ENCODE results near the gene MALL. TPM values are rescaled to one million over a fixed set of nuclear protein-coding genes. Genes with fewer than 3 reads are reported as not detected.
"Not testable (repeated sequence)": the region's sequence is repeated elsewhere in the genome, so short reads cannot be mapped to it uniquely, and the experiment has no call there.

MALL gene
- polyA plus RNA-seq, 4 donors, result 123 to 199 (median 172) TPM

DNA sequence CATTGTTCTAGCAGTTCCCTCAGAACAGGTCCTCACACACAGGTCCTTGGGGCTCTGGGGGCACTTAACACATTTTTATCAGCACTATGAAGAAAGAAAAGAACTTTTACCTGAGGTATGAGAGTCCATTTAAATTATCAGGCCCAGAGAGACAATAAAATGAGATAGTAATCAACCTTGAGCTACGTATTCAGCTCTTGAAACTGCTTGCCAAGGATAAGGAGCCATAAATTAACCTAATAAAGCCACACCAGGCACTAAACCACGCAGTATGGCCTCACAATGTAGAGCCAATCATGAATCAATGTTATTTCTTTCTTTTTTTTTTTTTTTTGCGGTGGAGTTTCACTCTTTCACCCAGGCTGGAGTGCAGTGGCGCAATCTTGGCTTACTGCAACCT, 37.5 kb downstream of the MALL start:
- WGBS, 3 donors, result 0 to 50% methylated on average over 1 of the region's 4 CpGs; no CpG with 5 or more reads in 1 of the 3 donors
- FAIRE-seq, result peak; percentile 53

DNA sequence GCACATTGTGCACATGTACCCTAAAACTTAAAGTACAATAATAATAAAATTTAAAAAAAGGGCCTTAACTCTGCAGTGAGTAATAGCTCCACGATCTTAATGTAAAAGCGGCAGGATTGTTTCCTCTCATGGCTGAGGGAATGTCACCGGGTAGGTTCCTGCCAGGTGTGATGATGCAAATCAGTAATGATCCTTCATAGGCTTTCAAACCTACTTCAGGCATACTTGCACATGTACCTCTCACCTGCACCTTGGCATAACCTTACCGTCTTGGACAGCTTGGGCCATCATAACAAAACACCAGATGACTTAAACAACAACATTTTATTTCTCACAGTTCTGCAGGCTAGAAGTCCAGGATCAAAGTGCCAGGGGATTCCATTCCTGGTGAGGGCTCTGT, 39.7 kb downstream of the MALL start:
- not testable (repeated sequence) for H3K4me1 ChIP-seq (ENCODE audit: control insufficient read depth in 3 of 3, insufficient read depth in 2 of 3, low read depth in 1 of 3, low read length in 2 of 3); H3K27ac ChIP-seq (ENCODE audit: low read depth in 1 of 3, low read length in 2 of 3); DNase-seq; FAIRE-seq; H3K36me3 ChIP-seq (ENCODE audit: control insufficient read depth in 3 of 3, insufficient read depth in 2 of 3, low read depth in 1 of 3, low read length in 3 of 3); H3K4me3 ChIP-seq (ENCODE audit: low read depth in 1 of 3, low read length in 3 of 3); H3K27me3 ChIP-seq (ENCODE audit: control insufficient read depth in 3 of 3, insufficient read depth in 3 of 3, low read length in 3 of 3); H3K9me3 ChIP-seq (ENCODE audit: control insufficient read depth in 2 of 2, insufficient read depth in 1 of 2, low read depth in 1 of 2, low read length in 1 of 2)
- WGBS, 3 donors, result 25 to 72% (median 62%) methylated on average over 1 to 2 of the region's 4 CpGs

More for the DNA sequence above, 37.5 kb downstream of the MALL start:
- H3K27ac ChIP-seq (ENCODE audit: low read depth in 1 of 3, low read length in 2 of 3); H3K4me3 ChIP-seq (ENCODE audit: low read depth in 1 of 3, low read length in 3 of 3); DNase-seq; H3K4me1 ChIP-seq (ENCODE audit: control insufficient read depth in 3 of 3, insufficient read depth in 2 of 3, low read depth in 1 of 3, low read length in 2 of 3); H3K9me3 ChIP-seq (ENCODE audit: control insufficient read depth in 2 of 2, insufficient read depth in 1 of 2, low read depth in 1 of 2, low read length in 1 of 2); H3K36me3 ChIP-seq (ENCODE audit: control insufficient read depth in 3 of 3, insufficient read depth in 2 of 3, low read depth in 1 of 3, low read length in 3 of 3); H3K27me3 ChIP-seq (ENCODE audit: control insufficient read depth in 3 of 3, insufficient read depth in 3 of 3, low read length in 3 of 3): not testable (repeated sequence)

DNA sequence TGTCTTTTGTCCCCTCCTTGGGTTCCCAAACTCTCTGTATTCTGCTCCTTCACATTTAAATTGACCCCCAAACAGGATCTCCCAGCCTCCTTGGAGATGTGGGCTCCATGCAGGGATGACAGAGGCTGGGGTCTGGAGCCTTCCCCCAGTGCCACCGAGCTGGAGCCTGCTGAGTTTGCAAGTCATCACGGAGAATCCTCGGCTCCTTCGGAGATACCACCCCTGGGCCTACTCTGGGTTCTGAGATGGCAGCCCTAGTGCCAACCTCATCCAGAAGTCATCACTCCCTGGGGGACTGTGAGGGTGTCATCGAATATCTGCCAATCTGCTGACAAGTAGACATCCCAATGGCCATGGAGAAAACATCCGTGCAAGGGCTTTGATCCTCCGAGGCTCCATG, 45.8 kb downstream of the MALL start:
- H3K36me3 ChIP-seq (ENCODE audit: control insufficient read depth in 3 of 3, insufficient read depth in 2 of 3, low read depth in 1 of 3, low read length in 3 of 3); H3K27ac ChIP-seq (ENCODE audit: low read depth in 1 of 3, low read length in 2 of 3); H3K4me1 ChIP-seq (ENCODE audit: control insufficient read depth in 3 of 3, insufficient read depth in 2 of 3, low read depth in 1 of 3, low read length in 2 of 3); H3K9me3 ChIP-seq (ENCODE audit: control insufficient read depth in 2 of 2, insufficient read depth in 1 of 2, low read depth in 1 of 2, low read length in 1 of 2); FAIRE-seq; H3K27me3 ChIP-seq (ENCODE audit: control insufficient read depth in 3 of 3, insufficient read depth in 3 of 3, low read length in 3 of 3); H3K4me3 ChIP-seq (ENCODE audit: low read depth in 1 of 3, low read length in 3 of 3): not testable (repeated sequence)
- 92 to 95% (median 94%) methylated on average over 4 of the region's 7 CpGs for WGBS, 3 donors
- peak in 1 of 2 donors; percentile 0 for DNase-seq

DNA sequence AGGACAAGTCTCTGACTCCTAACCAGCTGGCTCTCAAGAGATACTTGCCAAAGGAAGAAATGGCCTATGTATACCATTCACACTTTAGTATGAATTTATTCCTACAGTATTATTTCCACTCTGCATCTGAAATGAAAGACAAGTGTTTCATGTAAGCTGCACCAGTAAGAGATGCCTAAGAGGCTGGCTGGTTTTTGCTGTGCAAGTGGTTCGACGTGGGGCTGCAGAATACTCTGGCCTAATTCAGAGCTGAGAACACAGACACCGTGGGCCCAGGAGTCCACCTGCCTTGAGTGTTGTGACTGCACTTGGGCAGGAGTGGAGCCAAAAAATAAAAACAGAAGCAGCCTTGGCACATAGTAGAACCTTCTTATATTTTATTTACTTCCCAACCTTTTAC, 47.5 kb downstream of the MALL start:
- not testable (repeated sequence) for H3K27me3 ChIP-seq (ENCODE audit: control insufficient read depth in 3 of 3, insufficient read depth in 3 of 3, low read length in 3 of 3); H3K4me1 ChIP-seq (ENCODE audit: control insufficient read depth in 3 of 3, insufficient read depth in 2 of 3, low read depth in 1 of 3, low read length in 2 of 3); H3K27ac ChIP-seq (ENCODE audit: low read depth in 1 of 3, low read length in 2 of 3); H3K36me3 ChIP-seq (ENCODE audit: control insufficient read depth in 3 of 3, insufficient read depth in 2 of 3, low read depth in 1 of 3, low read length in 3 of 3); H3K9me3 ChIP-seq (ENCODE audit: control insufficient read depth in 2 of 2, insufficient read depth in 1 of 2, low read depth in 1 of 2, low read length in 1 of 2); H3K4me3 ChIP-seq (ENCODE audit: low read depth in 1 of 3, low read length in 3 of 3); FAIRE-seq
- WGBS, 3 donors, result 88 to 90% (median 89%) methylated on average over 3 of the region's 3 CpGs
- peak in 1 of 2 donors; percentile 1 for DNase-seq

DNA sequence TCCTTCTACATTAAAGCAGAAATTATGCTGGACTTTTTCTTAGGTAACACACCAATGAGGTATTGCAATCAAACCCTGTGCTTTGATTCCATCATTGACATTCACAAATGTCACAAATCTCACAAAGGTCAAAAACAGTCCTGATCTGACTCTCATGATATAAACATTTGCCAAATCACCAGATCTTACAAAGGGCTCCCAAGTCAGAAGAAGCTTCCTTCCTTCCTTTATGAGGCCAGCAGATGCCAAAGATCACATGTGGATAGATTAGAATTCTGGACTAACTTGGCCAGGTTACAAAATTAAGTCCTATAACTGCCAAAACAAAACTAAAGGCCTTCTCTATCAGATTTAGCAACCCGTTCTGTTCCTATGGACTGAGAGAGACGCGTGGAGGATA, 53.3 kb downstream of the MALL start:
- not testable (repeated sequence) for H3K27me3 ChIP-seq (ENCODE audit: control insufficient read depth in 3 of 3, insufficient read depth in 3 of 3, low read length in 3 of 3); DNase-seq; FAIRE-seq; H3K4me1 ChIP-seq (ENCODE audit: control insufficient read depth in 3 of 3, insufficient read depth in 2 of 3, low read depth in 1 of 3, low read length in 2 of 3); H3K4me3 ChIP-seq (ENCODE audit: low read depth in 1 of 3, low read length in 3 of 3); H3K36me3 ChIP-seq (ENCODE audit: control insufficient read depth in 3 of 3, insufficient read depth in 2 of 3, low read depth in 1 of 3, low read length in 3 of 3); H3K9me3 ChIP-seq (ENCODE audit: control insufficient read depth in 2 of 2, insufficient read depth in 1 of 2, low read depth in 1 of 2, low read length in 1 of 2); H3K27ac ChIP-seq (ENCODE audit: low read depth in 1 of 3, low read length in 2 of 3)
- WGBS, 3 donors, result no CpG with 5 or more reads among the region's 3 CpGs

DNA sequence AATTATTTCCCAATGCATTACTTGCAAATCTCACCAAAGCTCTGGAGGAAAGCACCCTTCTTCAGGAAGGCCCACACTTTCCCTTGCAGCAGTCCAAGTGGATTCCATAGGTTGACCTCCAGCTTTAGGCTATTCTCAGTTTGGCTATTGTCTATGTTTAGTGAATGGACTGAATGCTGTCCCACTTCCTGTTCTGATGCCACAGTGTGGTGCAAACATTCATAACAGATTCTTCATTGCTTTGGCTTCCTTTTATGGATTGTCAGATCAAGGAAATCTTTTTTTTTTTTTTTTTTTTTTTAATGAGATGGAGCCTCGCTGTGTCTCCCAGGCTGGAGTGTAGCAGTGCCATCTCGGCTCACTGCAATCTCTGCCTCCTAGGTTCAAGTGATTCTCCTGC, 55.1 kb downstream of the MALL start:
- H3K36me3 ChIP-seq (ENCODE audit: control insufficient read depth in 3 of 3, insufficient read depth in 2 of 3, low read depth in 1 of 3, low read length in 3 of 3); FAIRE-seq; H3K4me1 ChIP-seq (ENCODE audit: control insufficient read depth in 3 of 3, insufficient read depth in 2 of 3, low read depth in 1 of 3, low read length in 2 of 3); H3K9me3 ChIP-seq (ENCODE audit: control insufficient read depth in 2 of 2, insufficient read depth in 1 of 2, low read depth in 1 of 2, low read length in 1 of 2); H3K27me3 ChIP-seq (ENCODE audit: control insufficient read depth in 3 of 3, insufficient read depth in 3 of 3, low read length in 3 of 3); DNase-seq; H3K27ac ChIP-seq (ENCODE audit: low read depth in 1 of 3, low read length in 2 of 3); H3K4me3 ChIP-seq (ENCODE audit: low read depth in 1 of 3, low read length in 3 of 3): not testable (repeated sequence)
- WGBS, 3 donors, result no CpG with 5 or more reads among the region's 2 CpGs

DNA sequence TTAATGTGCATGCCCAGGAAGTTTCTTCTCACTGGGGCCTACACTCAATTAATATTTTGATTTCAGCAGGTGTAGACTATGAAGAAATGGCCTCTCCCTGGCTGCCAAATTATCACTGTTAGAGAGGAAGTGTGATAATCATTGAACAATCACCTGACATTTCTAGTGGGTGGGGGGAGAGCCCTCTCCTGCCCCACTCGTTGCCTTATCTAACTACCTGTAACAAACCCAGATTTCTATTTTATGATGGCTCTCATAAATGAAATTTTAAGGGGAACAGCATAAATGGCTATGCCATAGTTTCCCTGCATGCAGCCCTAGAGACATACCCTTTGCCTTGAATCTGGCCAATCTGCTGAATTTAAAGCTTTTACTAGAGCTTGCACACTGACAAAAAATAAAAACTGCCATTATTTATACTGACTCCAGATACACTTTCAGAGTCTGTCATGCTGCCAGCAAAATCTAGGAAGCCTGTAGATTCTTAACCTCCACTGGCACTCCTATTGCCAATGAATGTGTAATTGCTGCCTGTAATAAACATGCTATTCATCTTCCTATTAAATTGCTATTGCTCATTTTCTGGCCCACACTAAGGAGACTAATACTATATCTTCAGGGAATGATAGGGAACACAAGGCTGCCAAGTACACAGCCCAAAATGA, 55.8 kb downstream of the MALL start:
- not testable (repeated sequence) for H3K9me3 ChIP-seq (ENCODE audit: control insufficient read depth in 2 of 2, insufficient read depth in 1 of 2, low read depth in 1 of 2, low read length in 1 of 2); DNase-seq; H3K4me3 ChIP-seq (ENCODE audit: low read depth in 1 of 3, low read length in 3 of 3); FAIRE-seq; H3K27ac ChIP-seq (ENCODE audit: low read depth in 1 of 3, low read length in 2 of 3); H3K36me3 ChIP-seq (ENCODE audit: control insufficient read depth in 3 of 3, insufficient read depth in 2 of 3, low read depth in 1 of 3, low read length in 3 of 3); H3K27me3 ChIP-seq (ENCODE audit: control insufficient read depth in 3 of 3, insufficient read depth in 3 of 3, low read length in 3 of 3); H3K4me1 ChIP-seq (ENCODE audit: control insufficient read depth in 3 of 3, insufficient read depth in 2 of 3, low read depth in 1 of 3, low read length in 2 of 3)
- no CpG with 5 or more reads among the region's 1 CpG for WGBS, 3 donors

DNA sequence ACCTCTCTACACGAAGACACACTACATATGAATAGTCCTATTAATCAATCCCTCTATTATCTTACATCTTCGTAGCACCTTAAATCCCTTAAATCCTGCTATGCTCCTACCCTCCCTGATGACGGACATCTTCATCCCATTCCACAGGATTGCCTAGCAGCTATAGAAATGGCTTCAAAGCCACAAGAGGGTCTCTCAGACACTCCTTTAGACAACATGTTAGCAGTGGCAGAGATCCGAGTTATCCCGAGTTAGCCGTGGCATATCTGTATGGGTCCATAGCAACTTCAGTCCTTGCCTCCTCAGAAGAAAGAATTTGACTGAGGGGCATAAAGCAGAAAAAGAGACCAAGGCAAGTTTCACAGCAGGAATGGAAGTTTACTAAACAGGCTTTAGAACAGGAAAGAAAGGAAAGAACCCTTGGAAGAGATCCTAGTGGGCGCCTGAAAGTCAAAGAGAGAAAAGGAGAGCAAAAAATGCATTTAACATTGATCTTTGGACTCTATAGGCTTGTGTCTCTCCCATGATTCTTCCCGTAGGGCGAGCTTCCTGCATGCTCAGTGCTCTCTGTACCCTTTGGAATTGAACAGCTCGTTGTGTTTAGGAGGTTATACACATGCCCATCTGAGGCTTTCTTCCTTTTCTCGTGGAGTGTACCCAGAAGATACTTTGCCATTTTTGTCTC, 56.5 kb downstream of the MALL start:
- whole genome bisulfite sequencing, 3 donors, result no CpG with 5 or more reads among the region's 11 CpGs
- H3K36me3 ChIP-seq (ENCODE audit: control insufficient read depth in 3 of 3, insufficient read depth in 2 of 3, low read depth in 1 of 3, low read length in 3 of 3); H3K4me3 ChIP-seq (ENCODE audit: low read depth in 1 of 3, low read length in 3 of 3); H3K9me3 ChIP-seq (ENCODE audit: control insufficient read depth in 2 of 2, insufficient read depth in 1 of 2, low read depth in 1 of 2, low read length in 1 of 2); H3K27ac ChIP-seq (ENCODE audit: low read depth in 1 of 3, low read length in 2 of 3); H3K27me3 ChIP-seq (ENCODE audit: control insufficient read depth in 3 of 3, insufficient read depth in 3 of 3, low read length in 3 of 3); DNase-seq; H3K4me1 ChIP-seq (ENCODE audit: control insufficient read depth in 3 of 3, insufficient read depth in 2 of 3, low read depth in 1 of 3, low read length in 2 of 3); FAIRE-seq: not testable (repeated sequence)

DNA sequence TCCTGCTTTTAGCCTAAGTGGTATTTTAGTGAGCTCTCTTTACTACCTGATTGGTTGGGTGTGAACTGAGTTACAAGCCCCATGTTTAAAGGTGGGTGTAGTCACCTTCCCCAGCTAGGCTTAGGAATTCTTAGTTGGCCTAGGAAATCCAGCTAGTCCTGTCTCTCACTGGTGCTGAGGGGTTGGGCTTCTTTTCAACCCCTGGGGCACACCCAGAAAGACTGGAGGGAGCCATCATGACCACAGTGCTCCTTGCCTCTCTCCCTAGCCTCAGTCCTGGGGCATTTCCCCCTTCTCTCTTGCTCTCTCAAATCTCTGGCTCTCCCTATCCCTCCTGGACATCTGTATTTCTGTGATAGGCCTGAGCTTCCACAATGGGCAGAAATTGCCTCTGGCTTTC, 57.6 kb downstream of the MALL start:
- not testable (repeated sequence) for H3K4me3 ChIP-seq (ENCODE audit: low read depth in 1 of 3, low read length in 3 of 3); H3K27me3 ChIP-seq (ENCODE audit: control insufficient read depth in 3 of 3, insufficient read depth in 3 of 3, low read length in 3 of 3); H3K36me3 ChIP-seq (ENCODE audit: control insufficient read depth in 3 of 3, insufficient read depth in 2 of 3, low read depth in 1 of 3, low read length in 3 of 3); H3K27ac ChIP-seq (ENCODE audit: low read depth in 1 of 3, low read length in 2 of 3); H3K4me1 ChIP-seq (ENCODE audit: control insufficient read depth in 3 of 3, insufficient read depth in 2 of 3, low read depth in 1 of 3, low read length in 2 of 3); DNase-seq; H3K9me3 ChIP-seq (ENCODE audit: control insufficient read depth in 2 of 2, insufficient read depth in 1 of 2, low read depth in 1 of 2, low read length in 1 of 2); FAIRE-seq

Measured in small intestine (tissue), 7 donors.